ENCODE results near the gene SHISA5.

DNA sequence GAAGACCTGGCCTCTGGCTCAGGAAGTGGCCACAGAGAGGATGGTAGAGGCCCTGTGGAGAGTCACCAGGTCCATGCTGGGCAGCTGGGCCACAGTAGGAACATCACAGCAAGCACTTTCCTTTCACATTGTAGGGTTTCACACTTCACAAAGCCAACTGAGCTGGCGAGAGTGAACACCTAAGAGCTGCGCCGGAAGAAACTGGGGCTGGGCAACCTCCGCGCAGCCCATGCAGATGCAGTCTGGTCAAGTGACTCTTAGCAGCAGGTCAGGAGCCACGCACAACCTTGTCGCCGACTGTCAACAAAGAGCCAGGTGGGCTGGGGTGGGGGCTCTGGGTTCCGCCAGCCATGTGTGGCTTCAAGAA lies 15.3 kb upstream of the SHISA5 start:
- TF ChIP-seq, protein P1, sequence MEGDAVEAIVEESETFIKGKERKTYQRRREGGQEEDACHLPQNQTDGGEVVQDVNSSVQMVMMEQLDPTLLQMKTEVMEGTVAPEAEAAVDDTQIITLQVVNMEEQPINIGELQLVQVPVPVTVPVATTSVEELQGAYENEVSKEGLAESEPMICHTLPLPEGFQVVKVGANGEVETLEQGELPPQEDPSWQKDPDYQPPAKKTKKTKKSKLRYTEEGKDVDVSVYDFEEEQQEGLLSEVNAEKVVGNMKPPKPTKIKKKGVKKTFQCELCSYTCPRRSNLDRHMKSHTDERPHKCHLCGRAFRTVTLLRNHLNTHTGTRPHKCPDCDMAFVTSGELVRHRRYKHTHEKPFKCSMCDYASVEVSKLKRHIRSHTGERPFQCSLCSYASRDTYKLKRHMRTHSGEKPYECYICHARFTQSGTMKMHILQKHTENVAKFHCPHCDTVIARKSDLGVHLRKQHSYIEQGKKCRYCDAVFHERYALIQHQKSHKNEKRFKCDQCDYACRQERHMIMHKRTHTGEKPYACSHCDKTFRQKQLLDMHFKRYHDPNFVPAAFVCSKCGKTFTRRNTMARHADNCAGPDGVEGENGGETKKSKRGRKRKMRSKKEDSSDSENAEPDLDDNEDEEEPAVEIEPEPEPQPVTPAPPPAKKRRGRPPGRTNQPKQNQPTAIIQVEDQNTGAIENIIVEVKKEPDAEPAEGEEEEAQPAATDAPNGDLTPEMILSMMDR (IDR thresholded peaks at IDR 0.05), result no peak
- no peak for TF ChIP-seq POLR2A (IDR thresholded peaks at IDR 0.05)

Measured in testis (tissue), 2 donors.